ENCODE results near the gene KRTAP10-7.

Gene KRTAP10-7

GRCh38 chr21:44650973-44651675 is 50.7 kb downstream of the KRTAP10-7 start:
- no peak overlapping the region for H3K4me3 ChIP-seq (ENCODE audit: low read depth, low read length)
- no peak for TF ChIP-seq CTCF (IDR thresholded peaks at IDR 0.05; ENCODE audit: insufficient read depth, low read depth, low read length, missing control alignments)
- no peak for DNase-seq (ENCODE audit: low read depth)

Data from GM12865 (cell line).